IPS-NIHi7 (cell line): ENCODE data around the gene KCTD8.
A peak's percentile ranks its signal among the peaks of the same experiment; 100 is the strongest.
"Not testable (repeated sequence)": the region's sequence is repeated elsewhere in the genome, so short reads cannot be mapped to it uniquely, and the experiment has no call there.

Experiments
- DNase-seq: peaks from one replicate; pipeline ENCODE4 v3.0.0; 2012; ENCODE audit warnings: mixed read lengths; ENCODE audit errors: extremely low spot score

Gene KCTD8

GRCh38 chr4:44326741-44327140 lies 121.9 kb downstream of the KCTD8 start:
- DNase-seq, result no peak

- no peak for DNase-seq
These were observed 127.8 kb downstream of the KCTD8 start for GRCh38 chr4:44320833-44321232.

GRCh38 chr4:44319129-44319528 lies 129.5 kb downstream of the KCTD8 start:
- DNase-seq, result no peak

GRCh38 chr4:44313702-44314101 lies 134.9 kb downstream of the KCTD8 start:
- DNase-seq, result no peak

GRCh38 chr4:44287505-44287904 lies 161.1 kb downstream of the KCTD8 start:
- DNase-seq, result no peak

GRCh38 chr4:44279469-44279868 lies 169.1 kb downstream of the KCTD8 start:
- DNase-seq, result no peak

- DNase-seq, result no peak
These were observed 169.5 kb downstream of the KCTD8 start for GRCh38 chr4:44279066-44279465.

- no peak for DNase-seq
These were observed 191.1 kb downstream of the KCTD8 start for GRCh38 chr4:44257461-44257860.

GRCh38 chr4:44256414-44256813 lies 192.2 kb downstream of the KCTD8 start:
- peak; percentile 12 for DNase-seq

- DNase-seq, result no peak
These were observed 211.0 kb downstream of the KCTD8 start for GRCh38 chr4:44237643-44238042.

- DNase-seq, result peak; percentile 29
These were observed 212.7 kb downstream of the KCTD8 start for GRCh38 chr4:44235897-44236296.

GRCh38 chr4:44232262-44232661 lies 216.3 kb downstream of the KCTD8 start:
- no peak for DNase-seq

- no peak for DNase-seq
These were observed 217.6 kb downstream of the KCTD8 start for GRCh38 chr4:44231006-44231405.

- no peak for DNase-seq
These were observed 220.3 kb downstream of the KCTD8 start for GRCh38 chr4:44228326-44228725.

GRCh38 chr4:44221407-44221806 lies 227.2 kb downstream of the KCTD8 start:
- no peak for DNase-seq

GRCh38 chr4:44210750-44211149 lies 237.9 kb downstream of the KCTD8 start:
- peak; percentile 56 for DNase-seq

- DNase-seq, result no peak
These were observed 251.8 kb downstream of the KCTD8 start for GRCh38 chr4:44196796-44197195.

- no peak for DNase-seq
These were observed 254.2 kb downstream of the KCTD8 start for GRCh38 chr4:44194365-44194764.

- DNase-seq, result no peak
These were observed 261.8 kb downstream of the KCTD8 start for GRCh38 chr4:44186850-44187246.

GRCh38 chr4:44186096-44186849 lies 262.3 kb downstream of the KCTD8 start:
- no peak for DNase-seq

GRCh38 chr4:44181491-44182349 lies 266.9 kb downstream of the KCTD8 start:
- not testable (repeated sequence) for DNase-seq

GRCh38 chr4:44167766-44168165 lies 280.8 kb downstream of the KCTD8 start:
- DNase-seq, result not testable (repeated sequence)

GRCh38 chr4:44165938-44166337 lies 282.7 kb downstream of the KCTD8 start:
- DNase-seq, result no peak
